T-cell (primary cell): ENCODE measurements around the gene AHRR. TPM values are rescaled to one million over a fixed set of nuclear protein-coding genes. Genes with fewer than 3 reads are reported as not detected.

Experiments used
- ATAC-seq, 4 experiments: fragments of 200-7000 bp in 3 of 4; fragments of 150-1000 bp in 1 of 4; cut with Tn5 transposase; replicated peaks in 1 of 4; 1 replicate in 3 of 4; 2 replicates in 1 of 4; pipeline ENCODE4 v1.10.0; 2021; ENCODE audit warnings: moderate library complexity in 3 of 4, mild to moderate bottlenecking in 2 of 4, moderate number of reproducible peaks in 1 of 4
- CTCF ChIA-PET, 2 donors: fragments of 300-600 bp; sonication (Branson Sonifier 250); formaldehyde crosslinking; loops; one replicate each; lab custom pipeline; 2022; ENCODE audit warnings: antibody characterized with exemption in 2 of 2; lab: Charles Lee
- POLR2A ChIA-PET, 2 donors: fragments of 300-600 bp; sonication (Branson Sonifier 250); formaldehyde crosslinking; loops; one replicate each; lab custom pipeline; 2022; ENCODE audit warnings: antibody characterized with exemption in 2 of 2; lab: Charles Lee
- DNase-seq, 35 experiments: peaks; one replicate each; pipeline versions ENCODE4 v3.0.0 to v3.0.0-alpha.2; 2013 to 2023
- H3K27ac ChIP-seq: one replicate; pipeline ENCODE4 v1.5.1; 2013; ENCODE audit warnings: low read length
- H3K27me3 ChIP-seq, 2 experiments: replicated peaks in 1 of 2; 1 replicate in 1 of 2; 2 replicates in 1 of 2; pipeline versions ENCODE4 v1.6.1 to v1.7.0; 2013; ENCODE audit warnings: low read length in 1 of 2, mixed read lengths in 1 of 2; ENCODE audit not compliant: control insufficient read depth in 2 of 2, insufficient read depth in 2 of 2; ENCODE audit errors: extremely low read depth in 1 of 2
- H3K36me3 ChIP-seq, 2 donors: 1 replicate in 1 of 2; 2 replicates in 1 of 2; pipeline versions ENCODE4 v1.6.1 to v1.7.0; 2013; ENCODE audit warnings: low read length in 1 of 2; ENCODE audit not compliant: control insufficient read depth in 2 of 2, insufficient read depth in 1 of 2; ENCODE audit errors: extremely low read depth in 1 of 2
- H3K4me1 ChIP-seq, 2 experiments: 1 replicate in 1 of 2; 2 replicates in 1 of 2; pipeline versions ENCODE4 v1.6.1 to v1.7.0; 2013; ENCODE audit warnings: low read length in 2 of 2, mixed read lengths in 1 of 2; ENCODE audit not compliant: insufficient read depth in 2 of 2, control insufficient read depth in 1 of 2; ENCODE audit errors: extremely low read depth in 1 of 2
- H3K4me3 ChIP-seq, 2 donors: 1 replicate in 1 of 2; 2 replicates in 1 of 2; pipeline versions ENCODE4 v1.5.1 to v1.7.0; 2013; ENCODE audit warnings: mild to moderate bottlenecking in 2 of 2, low read length in 1 of 2, moderate library complexity in 1 of 2; ENCODE audit not compliant: control insufficient read depth in 1 of 2; ENCODE audit errors: extremely low read depth in 1 of 2
- H3K9me3 ChIP-seq: 2 replicates; pipeline ENCODE4 v1.7.0; 2013
- H3K27ac Mint-ChIP-seq, 2 donors: one replicate each; pipeline ENCODE4 v1.8.0; 2020 to 2021; ENCODE audit warnings: mild to moderate bottlenecking in 2 of 2, mixed read lengths in 2 of 2
- H3K27me3 Mint-ChIP-seq, 2 donors: one replicate each; pipeline ENCODE4 v1.8.0; 2021 to 2022; ENCODE audit warnings: mixed read lengths in 2 of 2
- H3K36me3 Mint-ChIP-seq: one replicate; pipeline ENCODE4 v1.8.0; 2021; ENCODE audit warnings: mixed read lengths
- H3K4me1 Mint-ChIP-seq, 3 donors: one replicate each; pipeline ENCODE4 v1.8.0; 2020 to 2022; ENCODE audit warnings: mixed read lengths in 3 of 3, mild to moderate bottlenecking in 1 of 3
- H3K4me3 Mint-ChIP-seq, 3 donors: one replicate each; pipeline ENCODE4 v1.8.0; 2020 to 2022; ENCODE audit warnings: mild to moderate bottlenecking in 3 of 3, mixed read lengths in 3 of 3, moderate library complexity in 3 of 3
- H3K9me3 Mint-ChIP-seq, 3 donors: one replicate each; pipeline ENCODE4 v1.8.0; 2020 to 2022; ENCODE audit warnings: mixed read lengths in 3 of 3
- WGBS: methylation state at CpG from one replicate; pipeline ENCODE4 v1.1.5; 2013; ENCODE audit warnings: missing lambda C conversion rate; ENCODE audit not compliant: insufficient coverage; 5-methylcytosine and 5-hydroxymethylcytosine counted together
- total RNA-seq, 35 experiments: library from RNA in 6 of 35; stranded (reverse) in 6 of 35; fragments of 120-200 nt in 1 of 35; gene quantifications; one replicate each; pipeline versions ENCODE4 v1.2.1 to v1.2.4 and lab custom pipeline; 2013 to 2026

Gene AHRR
- total RNA-seq, 5 donors from 2014 or later (not counting 1 experiment from before 2014, with no cell fraction given): 0.55 to 13.5 (median 3.4) TPM

DNA sequence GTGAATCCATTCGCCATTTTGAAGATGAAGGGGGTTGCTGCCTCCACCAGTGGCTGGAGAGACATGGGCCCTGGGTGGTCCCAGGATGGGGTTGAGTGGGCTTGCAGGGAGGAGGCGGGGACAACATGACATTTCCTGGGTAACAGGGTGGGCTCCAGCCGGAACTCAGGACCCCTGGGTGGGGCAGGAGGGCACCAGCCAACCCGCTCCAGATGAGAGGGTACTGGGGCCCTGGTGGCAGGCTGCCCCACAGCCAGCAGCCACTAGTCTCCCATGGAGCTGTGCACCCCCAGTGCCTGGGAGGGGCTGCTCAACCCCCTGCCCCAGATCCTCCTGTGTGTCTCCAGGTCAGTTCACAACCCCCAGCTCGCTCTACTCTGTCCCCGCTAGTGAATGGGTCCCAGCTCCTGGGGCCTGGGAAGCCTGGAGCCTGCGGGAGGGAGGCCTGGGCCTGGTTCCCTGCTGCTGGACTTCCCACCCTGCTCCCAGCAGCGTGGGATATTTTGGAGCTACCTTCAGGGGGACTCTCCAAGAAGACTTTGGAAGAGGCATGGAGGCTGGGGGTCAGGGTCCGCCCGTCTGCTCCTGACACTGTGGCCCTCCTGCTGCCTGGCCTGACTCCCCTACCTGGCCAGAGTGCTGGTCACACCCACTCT, 55.9 kb downstream of the AHRR start:
- Histone ChIP-seq H3K36me3 (no peaks in the 10 kb centered on the region), H3K9me3 (no peaks in the 10 kb centered on the region), H3K27me3 (peaks cover 0 to 35% of the 10 kb centered on the region in 2 experiments), H3K27ac (no peak overlapping the region), H3K4me3 (no peak overlapping the region), H3K4me1 (peaks cover 0 to 16% of the 10 kb centered on the region in 2 experiments)
- Mint-ChIP-seq H3K27ac (no peak overlapping the region), H3K9me3 (peaks cover 0 to 6% (median 0%) of the 10 kb centered on the region in 3 donors), H3K27me3 (peaks cover 3 to 13% of the 10 kb centered on the region in 2 donors), H3K4me1 (peaks cover 9 to 20% (median 17%) of the 10 kb centered on the region in 3 donors), H3K4me3 (no peak overlapping the region), H3K36me3 (no peaks in the 10 kb centered on the region)
- POLR2A ChIA-PET: no interaction called here
- peak in 3 of 35 experiments; percentile 3 to 11 (median 11) for DNase-seq
- 98% methylated on average over 7 of the region's 10 CpGs for WGBS
- ATAC-seq: no peak
- CTCF ChIA-PET: no interaction called here

- Histone ChIP-seq H3K27me3 (peaks cover 0 to 25% of the 10 kb centered on the region in 2 experiments), H3K4me3 (no peak overlapping the region), H3K27ac (no peak overlapping the region), H3K9me3 (no peaks in the 10 kb centered on the region), H3K4me1 (peaks cover 0 to 7% of the 10 kb centered on the region in 2 experiments), H3K36me3 (no peaks in the 10 kb centered on the region)
- peaks cover 3 to 12% of the 10 kb centered on the region in 2 donors for H3K27me3 Mint-ChIP-seq
- peak in 3 of 4 experiments; percentile 51 to 77 (median 71) for ATAC-seq
- no peak overlapping the region for H3K4me3 Mint-ChIP-seq
- POLR2A ChIA-PET: no interaction called here
- CTCF ChIA-PET: no interaction called here
- no peak overlapping the region for H3K27ac Mint-ChIP-seq
- H3K9me3 Mint-ChIP-seq: peaks cover 0 to 8% (median 0%) of the 10 kb centered on the region in 3 donors
- no peaks in the 10 kb centered on the region for H3K36me3 Mint-ChIP-seq
- DNase-seq: peak in 1 of 35 experiments; percentile 9
- peaks cover 9 to 20% (median 17%) of the 10 kb centered on the region in 3 donors for H3K4me1 Mint-ChIP-seq
- WGBS: 71% methylated on average over 4 of the region's 8 CpGs
Observed at GRCh38 chr5:378301-378891, 56.9 kb downstream of the AHRR start.

DNA sequence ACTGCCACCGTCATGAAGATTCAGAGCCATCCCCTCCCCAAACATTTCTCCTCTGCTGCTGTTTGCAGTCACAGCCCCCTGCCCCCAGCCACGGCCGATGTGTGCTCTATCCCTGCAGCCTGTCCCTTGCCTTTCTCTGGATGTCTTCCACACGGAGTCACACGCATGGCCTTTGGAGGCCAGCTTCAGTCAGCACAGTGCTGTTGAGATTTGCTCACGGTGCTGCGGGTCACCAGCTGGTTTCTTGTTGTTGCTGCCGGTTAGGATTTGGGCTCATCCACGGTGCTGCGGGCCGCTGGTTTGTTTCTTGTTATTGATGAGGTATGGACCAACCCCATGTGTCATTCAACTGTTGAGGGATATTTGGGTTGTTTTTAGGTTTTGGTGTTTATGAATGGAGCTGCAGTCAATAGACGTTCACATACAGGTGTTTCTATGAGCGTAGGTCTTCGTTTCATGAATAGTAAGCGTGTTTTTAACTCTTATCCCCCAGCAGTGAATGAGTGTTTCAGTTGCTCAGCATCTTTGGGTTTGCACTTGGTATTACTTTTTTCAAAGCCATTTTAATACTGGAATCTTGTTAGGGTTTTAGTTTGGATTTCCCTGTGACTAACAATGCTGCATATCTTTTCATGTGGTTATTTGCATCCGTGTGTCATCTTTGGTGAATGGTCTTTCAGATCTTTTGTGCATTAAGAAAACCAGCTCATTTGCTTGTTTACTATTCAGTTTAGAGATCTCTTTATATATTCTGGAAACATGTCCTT, 57.6 kb downstream of the AHRR start:
- Histone ChIP-seq H3K9me3 (no peaks in the 10 kb centered on the region), H3K27me3 (peaks cover 0 to 23% of the 10 kb centered on the region in 2 experiments), H3K27ac (no peak overlapping the region), H3K4me3 (no peak overlapping the region), H3K36me3 (no peaks in the 10 kb centered on the region), H3K4me1 (peaks cover 0 to 4% of the 10 kb centered on the region in 2 experiments)
- peaks cover 9 to 20% (median 16%) of the 10 kb centered on the region in 3 donors for H3K4me1 Mint-ChIP-seq
- WGBS: 94% methylated on average over 12 of the region's 16 CpGs
- ChIA-PET POLR2A (no interaction called here), CTCF (no interaction called here)
- ATAC-seq (peak in 1 of 4 experiments; percentile 13), DNase-seq (peak in 4 of 35 experiments; percentile 4 to 33 (median 12))
- peak overlapping the region in 1 of 2 donors; percentile 2 for H3K27ac Mint-ChIP-seq
- H3K36me3 Mint-ChIP-seq: no peaks in the 10 kb centered on the region
- H3K27me3 Mint-ChIP-seq: peaks cover 3 to 12% of the 10 kb centered on the region in 2 donors
- peaks cover 0 to 11% (median 0%) of the 10 kb centered on the region in 3 donors for H3K9me3 Mint-ChIP-seq
- no peak overlapping the region for H3K4me3 Mint-ChIP-seq

DNA sequence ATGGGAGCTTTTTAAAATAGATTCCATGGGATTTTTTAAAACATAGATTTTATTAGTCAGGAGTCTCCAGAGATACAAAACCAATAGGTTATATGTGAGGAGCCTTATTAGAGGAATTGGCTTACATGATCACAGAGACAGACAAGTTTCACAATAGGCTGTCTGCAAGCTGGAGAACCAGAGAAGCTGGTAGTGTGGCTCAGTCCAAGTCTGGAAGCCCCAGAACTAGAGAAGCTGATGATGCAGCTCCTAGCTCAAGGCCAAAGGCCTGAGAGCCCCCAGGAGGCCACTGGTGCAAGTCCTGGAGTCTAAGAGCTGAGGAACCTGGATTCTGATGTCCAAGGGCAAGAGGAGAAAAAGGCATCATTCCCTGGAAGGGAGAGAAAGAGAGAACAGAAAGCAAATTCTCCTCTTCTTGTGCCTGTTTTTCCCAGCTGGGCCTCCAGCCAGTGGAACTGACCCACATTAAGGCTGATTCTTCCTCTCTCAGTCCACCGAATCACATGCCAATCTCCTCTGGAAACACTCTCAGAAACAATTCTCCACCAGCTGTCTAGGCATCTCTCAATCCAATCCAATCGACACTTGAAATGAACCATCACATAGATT, 59.3 kb downstream of the AHRR start:
- no peak overlapping the region for H3K4me3 ChIP-seq
- no peak for ATAC-seq
- ChIA-PET POLR2A (no interaction called here), CTCF (interaction anchor here in 1 of 2 donors (0.6 kb wide), 1 partner anchor 52 kb away, joined by 4 read pairs; no protein-coding TSS in a partner anchor)
- no peak for DNase-seq
- H3K4me1 ChIP-seq: no peaks in the 10 kb centered on the region
- no CpG with 5 or more reads among the region's 2 CpGs for whole genome bisulfite sequencing
- Mint-ChIP-seq H3K9me3 (peaks cover 5 to 21% (median 5%) of the 10 kb centered on the region in 3 donors), H3K27ac (no peak overlapping the region), H3K4me1 (peaks cover 9 to 16% (median 14%) of the 10 kb centered on the region in 3 donors), H3K27me3 (no peaks in the 10 kb centered on the region), H3K4me3 (no peak overlapping the region), H3K36me3 (peaks cover 3% of the 10 kb centered on the region)
- H3K27me3 ChIP-seq: peaks cover 0 to 7% of the 10 kb centered on the region in 2 experiments
- no peaks in the 10 kb centered on the region for H3K9me3 ChIP-seq
- H3K36me3 ChIP-seq: no peaks in the 10 kb centered on the region
- H3K27ac ChIP-seq: no peak overlapping the region

GRCh38 chr5:383066-383465, 61.6 kb downstream of the AHRR start:
- H3K4me1 ChIP-seq: no peaks in the 10 kb centered on the region
- H3K9me3 ChIP-seq: no peaks in the 10 kb centered on the region
- peaks cover 8% of the 10 kb centered on the region for H3K36me3 Mint-ChIP-seq
- H3K27me3 Mint-ChIP-seq: peaks cover 2 to 3% of the 10 kb centered on the region in 2 donors
- no peak overlapping the region for H3K4me3 Mint-ChIP-seq
- H3K4me3 ChIP-seq: no peak overlapping the region
- no peak for DNase-seq
- H3K36me3 ChIP-seq: no peaks in the 10 kb centered on the region
- no peak for ATAC-seq
- peaks cover 9 to 16% (median 14%) of the 10 kb centered on the region in 3 donors for H3K4me1 Mint-ChIP-seq
- peaks cover 0 to 16% of the 10 kb centered on the region in 2 experiments for H3K27me3 ChIP-seq
- peaks cover 9 to 25% (median 9%) of the 10 kb centered on the region in 3 donors for H3K9me3 Mint-ChIP-seq
- no peak overlapping the region for H3K27ac ChIP-seq
- no peak overlapping the region for H3K27ac Mint-ChIP-seq
- CTCF ChIA-PET: no interaction called here
- POLR2A ChIA-PET: interaction anchor here in 1 of 2 donors (0.6 kb wide), 1 partner anchor 140 kb away, joined by 3 read pairs; no protein-coding TSS in a partner anchor

DNA sequence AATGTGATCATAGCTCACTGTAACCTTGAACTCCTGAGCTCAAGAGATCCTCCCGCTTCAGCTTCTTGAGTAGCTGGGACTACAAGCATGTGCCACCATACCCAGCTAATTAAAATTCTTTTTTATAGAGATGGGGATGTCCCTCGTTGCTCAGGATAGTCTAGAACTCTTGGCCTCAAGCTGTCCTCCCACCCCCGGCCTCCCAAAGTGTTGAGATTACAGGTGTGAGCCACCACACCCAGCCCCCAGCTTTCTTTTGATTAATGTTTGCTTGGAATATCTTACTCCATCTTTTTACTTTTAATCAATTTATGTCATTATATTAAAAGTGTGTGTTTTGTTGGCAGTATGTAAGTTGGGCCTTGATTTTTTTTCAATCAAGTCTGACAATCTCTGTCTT, 62.1 kb downstream of the AHRR start:
- H3K4me3 Mint-ChIP-seq: no peak overlapping the region
- ATAC-seq (no peak), DNase-seq (no peak)
- ChIA-PET CTCF (no interaction called here), POLR2A (no interaction called here)
- no peaks in the 10 kb centered on the region for H3K9me3 ChIP-seq
- H3K27me3 ChIP-seq: peaks cover 0 to 21% of the 10 kb centered on the region in 2 experiments
- H3K27ac Mint-ChIP-seq: no peak overlapping the region
- no peak overlapping the region for H3K4me3 ChIP-seq
- no CpG with 5 or more reads among the region's 3 CpGs for WGBS
- peaks cover 8% of the 10 kb centered on the region for H3K36me3 Mint-ChIP-seq
- peaks cover 9 to 13% (median 11%) of the 10 kb centered on the region in 3 donors for H3K4me1 Mint-ChIP-seq
- no peaks in the 10 kb centered on the region for H3K36me3 ChIP-seq
- peaks cover 9 to 25% (median 9%) of the 10 kb centered on the region in 3 donors for H3K9me3 Mint-ChIP-seq
- no peak overlapping the region for H3K27ac ChIP-seq
- no peaks in the 10 kb centered on the region for H3K4me1 ChIP-seq
- peaks cover 2 to 4% of the 10 kb centered on the region in 2 donors for H3K27me3 Mint-ChIP-seq
